ENCODE measurements around the gene SYCE3. TPM values are rescaled to one million over a fixed set of nuclear protein-coding genes. Genes with fewer than 3 reads are reported as not detected.
"Not testable (repeated sequence)": the region's sequence is repeated elsewhere in the genome, so short reads cannot be mapped to it uniquely, and the experiment has no call there.

Gene SYCE3
- total and polyA plus RNA-seq, 3 experiments from 2014 or later: not detected

DNA sequence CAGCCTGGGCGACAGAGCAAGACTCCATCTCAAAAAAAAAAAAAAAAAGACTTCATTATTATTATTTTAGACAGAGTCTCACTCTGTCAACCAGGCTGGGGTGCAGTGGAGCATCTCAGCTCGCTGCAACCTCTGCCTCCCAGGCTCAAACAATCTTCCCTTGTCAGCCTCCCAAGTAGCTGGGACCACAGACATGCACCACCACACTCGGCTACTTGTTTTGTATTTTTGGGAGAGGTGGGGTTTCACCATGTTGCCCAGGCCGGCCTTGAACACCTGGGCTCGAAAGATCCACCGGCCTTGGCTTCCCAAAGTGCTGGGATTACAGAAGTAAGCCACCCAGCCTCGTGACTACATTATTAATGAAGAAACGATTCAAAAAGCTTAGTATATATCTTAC lies 27.6 kb downstream of the SYCE3 start:
- POLR2A ChIA-PET: interaction anchor here (0.6 kb wide), 1 partner anchor 27 kb away, joined by 3 read pairs; the partner anchor contains the start of gene LMF2
- CTCF ChIA-PET: interaction anchor here (1.1 to 6.5 kb wide), 5 partner anchors 9 to 86 kb away, joined by 3 to 47 read pairs (median 4); partner anchors contain the start of genes SCO2 and SYCE3
- Histone ChIP-seq H3K4me1 (ENCODE audit: insufficient read depth, low read length) (peaks cover 27% of the 10 kb centered on the region), H3K9me3 (ENCODE audit: low read length) (no peaks in the 10 kb centered on the region), H3K4me3 (ENCODE audit: low read length) (no peak overlapping the region), H3K27me3 (ENCODE audit: insufficient read depth, low read length, poor library complexity, severe bottlenecking) (no peaks in the 10 kb centered on the region), H3K36me3 (ENCODE audit: insufficient read depth, low read length) (no peaks in the 10 kb centered on the region), H3K27ac (ENCODE audit: low read depth, low read length) (no peak overlapping the region)
- Mint-ChIP-seq H3K4me1 (peaks cover 23 to 30% (median 28%) of the 10 kb centered on the region in 3 donors), H3K27me3 (peaks cover 0 to 2% of the 10 kb centered on the region in 2 donors), H3K27ac (no peak overlapping the region), H3K36me3 (peaks cover 0 to 1% (median 0%) of the 10 kb centered on the region in 3 donors), H3K4me3 (no peak overlapping the region), H3K9me3 (no peaks in the 10 kb centered on the region)
- DNase-seq: peak in 1 of 5 donors; percentile 20

DNA sequence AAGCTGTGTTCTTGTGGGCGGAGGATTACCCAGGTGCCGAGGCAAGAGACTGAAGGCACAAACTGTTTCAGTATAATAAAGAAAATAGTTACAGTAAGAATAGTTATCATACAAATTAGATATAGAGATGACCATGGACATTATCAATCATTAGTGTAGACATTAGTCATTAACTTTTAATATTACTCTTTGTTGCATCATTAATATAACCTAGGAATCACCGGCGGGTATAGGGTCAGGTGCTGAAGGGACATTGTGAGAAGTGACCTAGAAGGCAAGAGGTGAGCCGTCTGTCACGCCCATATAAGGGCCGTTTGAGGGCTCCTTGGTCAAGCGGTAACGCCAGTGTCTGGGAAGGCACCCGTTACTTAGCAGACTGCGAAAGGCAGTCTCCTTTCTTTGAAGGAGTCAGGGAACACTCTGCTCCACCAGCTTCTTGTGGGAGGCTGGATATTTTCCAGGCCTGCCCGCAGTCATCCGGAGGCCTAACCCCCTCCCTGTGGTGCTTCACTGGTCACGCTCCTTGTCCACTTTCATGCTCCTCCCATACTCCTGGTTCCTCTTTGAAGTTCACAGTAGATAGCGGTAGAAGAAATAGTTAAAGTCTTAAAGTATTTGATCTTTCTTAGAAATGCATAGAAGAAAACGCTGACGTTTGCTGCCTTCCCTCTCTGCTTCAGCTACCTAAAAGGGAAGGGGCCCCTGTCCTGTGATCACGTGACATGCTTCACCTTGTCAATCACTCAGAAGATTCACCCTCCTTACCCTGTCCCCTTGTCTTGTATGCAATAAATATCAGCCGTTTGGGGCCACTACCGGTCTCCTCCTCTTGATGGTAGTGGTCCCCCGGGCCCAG lies 28.6 kb downstream of the SYCE3 start:
- Histone ChIP-seq H3K27ac (ENCODE audit: low read depth, low read length) (peak overlapping the region; percentile 65), H3K4me1 (ENCODE audit: insufficient read depth, low read length) (peaks cover 19% of the 10 kb centered on the region)
- CTCF ChIA-PET: interaction anchor here (3.3 to 6.5 kb wide), 2 partner anchors 8 to 15 kb away, joined by 26 to 47 read pairs; partner anchors contain the start of gene SCO2
- H3K27me3 Mint-ChIP-seq; H3K36me3 Mint-ChIP-seq; H3K9me3 ChIP-seq (ENCODE audit: low read length); H3K36me3 ChIP-seq (ENCODE audit: insufficient read depth, low read length); H3K27me3 ChIP-seq (ENCODE audit: insufficient read depth, low read length, poor library complexity, severe bottlenecking); H3K9me3 Mint-ChIP-seq; POLR2A ChIA-PET; H3K4me3 ChIP-seq (ENCODE audit: low read length): not testable (repeated sequence)
- Mint-ChIP-seq H3K4me3 (peak overlapping the region in 2 of 7 donors; percentile 54 to 73), H3K27ac (peak overlapping the region in 6 of 8 donors; percentile 26 to 99 (median 76)), H3K4me1 (peaks cover 13 to 21% (median 18%) of the 10 kb centered on the region in 3 donors)
- peak in 1 of 5 donors; percentile 21 for DNase-seq

DNA sequence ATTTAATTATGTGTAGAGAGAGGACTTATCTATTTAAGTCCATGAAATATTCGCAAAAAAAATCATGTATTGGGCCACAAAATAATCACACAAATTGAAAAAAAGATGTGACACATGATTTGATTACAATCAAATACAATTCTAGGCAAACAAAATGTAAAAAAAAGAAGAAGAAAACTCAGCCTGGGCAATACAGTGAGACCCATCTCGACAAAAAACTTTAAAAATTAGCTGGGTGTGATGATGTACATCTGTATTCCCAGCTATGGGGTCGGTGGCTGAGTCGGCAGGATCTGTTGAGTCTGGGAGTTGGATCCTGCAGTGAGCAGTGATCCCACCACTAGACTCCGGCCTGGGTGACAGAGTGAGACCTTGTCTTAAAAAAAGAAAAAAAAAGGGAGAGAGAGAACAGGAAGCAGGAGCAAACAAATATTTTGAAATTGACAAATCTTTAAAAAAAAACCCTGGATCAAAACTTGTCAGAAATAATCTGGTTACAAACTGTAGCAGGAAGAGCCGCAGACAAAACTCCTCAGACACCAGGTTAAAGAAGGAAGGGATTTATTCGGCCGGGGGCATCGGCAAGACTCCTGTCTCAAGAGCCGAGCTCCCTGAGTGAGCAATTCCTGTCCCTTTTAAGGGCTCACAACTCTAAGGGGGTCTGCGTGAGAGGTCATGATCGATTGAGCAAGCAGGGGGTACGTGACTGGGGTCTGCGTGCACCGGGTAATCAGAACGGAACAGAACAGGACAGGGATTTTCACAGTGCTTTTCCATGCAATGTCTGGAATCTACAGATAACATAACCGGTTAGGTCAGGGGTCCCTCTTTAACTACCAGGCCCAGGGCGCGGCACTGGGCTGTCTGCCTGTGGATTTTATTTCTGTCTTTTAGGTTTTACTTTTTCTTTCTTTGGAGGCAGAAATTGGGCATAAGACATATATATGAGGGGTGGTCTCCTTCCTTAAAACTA lies 29.6 kb downstream of the SYCE3 start:
- Histone ChIP-seq H3K4me1 (ENCODE audit: insufficient read depth, low read length) (peaks cover 13% of the 10 kb centered on the region), H3K36me3 (ENCODE audit: insufficient read depth, low read length) (no peaks in the 10 kb centered on the region), H3K9me3 (ENCODE audit: low read length) (no peaks in the 10 kb centered on the region), H3K4me3 (ENCODE audit: low read length) (no peak overlapping the region), H3K27me3 (ENCODE audit: insufficient read depth, low read length, poor library complexity, severe bottlenecking) (no peaks in the 10 kb centered on the region), H3K27ac (ENCODE audit: low read depth, low read length) (peak overlapping the region; percentile 16)
- Mint-ChIP-seq H3K27ac (peak overlapping the region; percentile 75 to 99 (median 88)), H3K36me3 (peaks cover 0 to 1% (median 0%) of the 10 kb centered on the region in 3 donors), H3K9me3 (no peaks in the 10 kb centered on the region), H3K4me1 (peaks cover 13 to 23% (median 19%) of the 10 kb centered on the region in 3 donors), H3K4me3 (peak overlapping the region in 6 of 7 donors; percentile 34 to 77 (median 68)), H3K27me3 (peaks cover 0 to 2% of the 10 kb centered on the region in 2 donors)
- ChIA-PET POLR2A (interaction anchor here (1.0 kb wide), 1 partner anchor 282 kb away, joined by 3 read pairs; the partner anchor contains the start of gene HDAC10), CTCF (interaction anchor here (1.5 to 3.3 kb wide), 2 partner anchors 7 kb away, joined by 3 to 26 read pairs; partner anchors contain the start of gene SCO2)
- peak in 1 of 5 donors; percentile 29 for DNase-seq

DNA sequence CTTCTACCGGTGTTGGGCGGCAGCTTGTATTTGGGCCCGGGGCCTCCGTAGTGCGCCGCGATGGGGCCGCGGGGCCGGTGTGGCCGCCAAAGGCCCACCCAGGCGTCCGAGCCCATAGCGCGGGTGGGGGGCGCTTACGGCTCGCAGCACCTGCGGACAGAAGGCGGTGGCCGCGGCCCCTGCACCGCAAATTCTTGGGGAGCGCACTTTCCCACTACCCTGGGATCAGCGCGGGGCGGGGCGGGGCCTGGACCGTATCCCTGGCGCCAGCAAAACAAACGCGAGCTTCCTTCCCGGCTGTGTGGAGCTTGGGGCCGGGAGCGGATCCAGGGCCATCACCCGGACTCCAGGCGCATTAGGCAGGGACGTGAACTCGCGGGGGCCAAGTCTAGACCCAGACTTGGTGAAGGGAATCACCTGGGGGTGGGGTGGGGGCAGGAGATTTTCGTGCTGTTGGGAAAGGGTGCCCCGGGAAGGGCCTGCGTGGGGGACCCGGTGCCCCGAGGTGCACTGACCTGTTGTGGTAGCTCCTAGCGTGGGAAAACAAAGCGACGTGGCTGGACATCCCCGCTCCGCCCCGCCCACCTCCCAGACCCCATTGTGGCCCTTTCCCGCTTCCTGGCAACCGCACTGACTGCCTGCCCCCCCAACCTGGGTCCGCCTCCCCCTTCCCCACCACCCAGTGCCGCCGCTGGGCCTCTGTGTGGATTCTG lies 30.6 kb downstream of the SYCE3 start:
- peak overlapping the region; percentile 71 to 94 (median 92) for H3K4me3 Mint-ChIP-seq
- ChIA-PET CTCF (interaction anchor here (1.1 to 1.5 kb wide), 2 partner anchors 8 to 16 kb away, joined by 3 read pairs; no protein-coding TSS in a partner anchor), POLR2A (interaction anchor here (0.7 to 1.7 kb wide), 6 partner anchors 13 to 281 kb away, joined by 3 to 8 read pairs (median 4); partner anchors contain the start of genes HDAC10 and SYCE3)
- Histone ChIP-seq H3K27me3 (ENCODE audit: insufficient read depth, low read length, poor library complexity, severe bottlenecking) (no peaks in the 10 kb centered on the region), H3K9me3 (ENCODE audit: low read length) (no peaks in the 10 kb centered on the region), H3K4me3 (ENCODE audit: low read length) (peak overlapping the region; percentile 84), H3K36me3 (ENCODE audit: insufficient read depth, low read length) (no peaks in the 10 kb centered on the region), H3K27ac (ENCODE audit: low read depth, low read length) (peak overlapping the region; percentile 92), H3K4me1 (ENCODE audit: insufficient read depth, low read length) (peaks cover 15% of the 10 kb centered on the region)
- H3K36me3 Mint-ChIP-seq: peaks cover 0 to 1% (median 0%) of the 10 kb centered on the region in 3 donors
- no peaks in the 10 kb centered on the region for H3K27me3 Mint-ChIP-seq
- H3K27ac Mint-ChIP-seq: peak overlapping the region; percentile 65 to 99 (median 98)
- DNase-seq: peak in 1 of 5 donors; percentile 50
- no peaks in the 10 kb centered on the region for H3K9me3 Mint-ChIP-seq
- peaks cover 19 to 29% (median 21%) of the 10 kb centered on the region in 3 donors for H3K4me1 Mint-ChIP-seq

DNA sequence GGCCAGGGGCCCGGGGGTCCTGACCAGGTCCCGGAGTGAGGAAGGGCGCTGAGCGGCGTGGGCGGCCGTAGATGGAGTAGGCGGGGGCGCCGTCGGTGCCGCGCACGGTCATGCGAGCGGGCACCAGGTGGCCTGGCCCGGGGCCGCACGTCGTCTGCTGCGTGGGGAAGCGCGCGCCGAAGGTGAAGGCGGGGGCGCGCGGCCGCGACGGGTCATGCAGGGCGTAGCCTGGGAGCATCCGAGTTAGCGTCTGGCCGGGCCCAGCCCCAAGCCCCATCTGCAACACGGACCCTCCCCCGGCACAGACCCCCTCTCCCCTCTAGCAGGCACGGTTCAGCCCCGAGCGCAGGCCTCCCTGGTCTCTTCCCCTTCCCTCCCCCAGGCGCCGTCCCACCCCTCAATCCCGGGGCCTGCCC lies 31.2 kb downstream of the SYCE3 start:
- H3K4me3 Mint-ChIP-seq: peak overlapping the region; percentile 90 to 94 (median 92)
- peaks cover 22 to 34% (median 26%) of the 10 kb centered on the region in 3 donors for H3K4me1 Mint-ChIP-seq
- H3K27me3 ChIP-seq (ENCODE audit: insufficient read depth, low read length, poor library complexity, severe bottlenecking): no peaks in the 10 kb centered on the region
- H3K27ac Mint-ChIP-seq: peak overlapping the region; percentile 96 to 99 (median 98)
- no peaks in the 10 kb centered on the region for H3K36me3 ChIP-seq (ENCODE audit: insufficient read depth, low read length)
- no peaks in the 10 kb centered on the region for H3K9me3 Mint-ChIP-seq
- CTCF ChIA-PET: interaction anchor here (1.1 to 1.5 kb wide), 2 partner anchors 9 to 16 kb away, joined by 3 read pairs; no protein-coding TSS in a partner anchor
- H3K27ac ChIP-seq (ENCODE audit: low read depth, low read length): peak overlapping the region; percentile 92
- no peaks in the 10 kb centered on the region for H3K27me3 Mint-ChIP-seq
- H3K4me1 ChIP-seq (ENCODE audit: insufficient read depth, low read length): peaks cover 20% of the 10 kb centered on the region
- H3K4me3 ChIP-seq (ENCODE audit: low read length): peak overlapping the region; percentile 84
- no peaks in the 10 kb centered on the region for H3K9me3 ChIP-seq (ENCODE audit: low read length)
- POLR2A ChIA-PET: interaction anchor here (0.9 to 1.7 kb wide), 4 partner anchors 13 to 89 kb away, joined by 3 to 8 read pairs (median 5); partner anchors contain the start of gene SYCE3
- peak in 4 of 5 donors; percentile 49 to 79 (median 55) for DNase-seq
- peaks cover 0 to 1% (median 0%) of the 10 kb centered on the region in 3 donors for H3K36me3 Mint-ChIP-seq

DNA sequence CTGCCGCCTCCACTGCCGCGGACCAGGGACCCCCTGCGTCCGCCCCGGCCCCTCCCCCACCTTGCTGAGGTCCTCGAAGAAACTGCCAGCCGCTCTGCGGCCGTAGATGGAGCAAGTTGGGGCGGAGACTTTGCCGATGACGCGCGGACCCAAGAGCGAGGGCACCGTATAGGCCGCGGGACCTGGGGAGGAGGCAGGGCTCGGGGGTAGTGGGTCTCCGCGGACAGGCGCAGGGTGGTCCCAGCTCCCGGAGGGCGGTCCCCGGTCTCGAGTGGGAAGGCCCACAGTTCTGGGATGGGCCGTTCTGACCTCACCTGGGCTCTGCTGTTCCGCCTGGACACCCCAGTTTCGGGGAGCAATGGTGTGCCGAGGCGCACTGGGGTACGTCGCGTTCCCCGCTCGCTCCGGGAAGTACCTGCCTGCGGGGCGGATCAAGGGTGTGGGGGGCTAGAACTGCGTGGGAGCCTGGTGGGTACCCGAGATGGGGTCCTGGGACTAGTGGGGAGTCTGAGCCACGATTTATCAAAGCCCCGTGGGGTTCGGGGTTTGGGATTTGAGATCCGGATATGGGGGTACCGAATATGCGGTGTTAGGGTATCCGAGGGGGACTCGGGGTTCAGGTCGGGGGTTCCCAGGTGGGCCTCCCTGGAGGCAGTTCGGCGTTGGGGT lies 31.7 kb downstream of the SYCE3 start:
- Mint-ChIP-seq H3K27me3 (no peaks in the 10 kb centered on the region), H3K4me3 (peak overlapping the region; percentile 90 to 94 (median 92)), H3K36me3 (peaks cover 0 to 1% (median 0%) of the 10 kb centered on the region in 3 donors), H3K9me3 (no peaks in the 10 kb centered on the region), H3K27ac (peak overlapping the region; percentile 96 to 99 (median 98)), H3K4me1 (peaks cover 22 to 34% (median 26%) of the 10 kb centered on the region in 3 donors)
- Histone ChIP-seq H3K27ac (ENCODE audit: low read depth, low read length) (peak overlapping the region; percentile 92), H3K27me3 (ENCODE audit: insufficient read depth, low read length, poor library complexity, severe bottlenecking) (no peaks in the 10 kb centered on the region), H3K4me3 (ENCODE audit: low read length) (peak overlapping the region; percentile 84), H3K9me3 (ENCODE audit: low read length) (no peaks in the 10 kb centered on the region), H3K36me3 (ENCODE audit: insufficient read depth, low read length) (no peaks in the 10 kb centered on the region), H3K4me1 (ENCODE audit: insufficient read depth, low read length) (peaks cover 21% of the 10 kb centered on the region)
- ChIA-PET CTCF (interaction anchor here (1.1 to 1.5 kb wide), 2 partner anchors 9 to 17 kb away, joined by 3 read pairs; no protein-coding TSS in a partner anchor), POLR2A (interaction anchor here (0.7 to 1.7 kb wide), 5 partner anchors 8 to 90 kb away, joined by 3 to 8 read pairs (median 4); partner anchors contain the start of gene SYCE3)
- peak; percentile 45 to 87 (median 67) for DNase-seq
